HG03175 (cell line): Measurements from ENCODE around the gene GPR34.
"Not testable (repeated sequence)": the region's sequence is repeated elsewhere in the genome, so short reads cannot be mapped to it uniquely, and the experiment has no call there.

Experiments used
- ATAC-seq: cut with Tn5 transposase; IDR thresholded peaks from one replicate; pipeline ENCODE4 v1.9.1; 2021; ENCODE audit warnings: mild to moderate bottlenecking, moderate library complexity; ENCODE audit not compliant: unreplicated experiment

The GPR34 gene

GRCh38 chrX:41688835-41689234, at the start of gene GPR34:
Gene GPR34 (plus strand): TSS chrX:41688973. CDS start chrX:41695634, 6,661 bp downstream.
- no peak for ATAC-seq

- not testable (repeated sequence) for ATAC-seq
Measured at GRCh38 chrX:41646201-41646600, 42.6 kb upstream of the GPR34 start.

- ATAC-seq = no peak
Measured at GRCh38 chrX:41653125-41653524, 35.6 kb upstream of the GPR34 start.

GRCh38 chrX:41655101-41655500, 33.7 kb upstream of the GPR34 start:
- ATAC-seq = no peak

- ATAC-seq = no peak
Measured at GRCh38 chrX:41655631-41656030, 33.1 kb upstream of the GPR34 start.

- no peak for ATAC-seq
Measured at GRCh38 chrX:41661366-41662095, 27.2 kb upstream of the GPR34 start.

- peak; percentile 83 for ATAC-seq
Measured at GRCh38 chrX:41664375-41664901, 24.3 kb upstream of the GPR34 start.

- ATAC-seq = no peak
Measured at GRCh38 chrX:41664908-41665307, 23.9 kb upstream of the GPR34 start.

GRCh38 chrX:41665686-41666085, 23.1 kb upstream of the GPR34 start:
- ATAC-seq = no peak

- ATAC-seq = no peak
Measured at GRCh38 chrX:41666251-41666650, 22.5 kb upstream of the GPR34 start.

GRCh38 chrX:41667631-41668030, 21.1 kb upstream of the GPR34 start:
- ATAC-seq = no peak

- no peak for ATAC-seq
Measured at GRCh38 chrX:41670112-41670511, 18.7 kb upstream of the GPR34 start.

- ATAC-seq = no peak
Measured at GRCh38 chrX:41671082-41671481, 17.7 kb upstream of the GPR34 start.

GRCh38 chrX:41672643-41673042, 16.1 kb upstream of the GPR34 start:
- ATAC-seq = no peak

- ATAC-seq = not testable (repeated sequence)
Measured at GRCh38 chrX:41676361-41676760, 12.4 kb upstream of the GPR34 start.

- no peak for ATAC-seq
Measured at GRCh38 chrX:41677183-41678060, 11.4 kb upstream of the GPR34 start.

- ATAC-seq = no peak
Measured at GRCh38 chrX:41684138-41684537, 4.6 kb upstream of the GPR34 start.

GRCh38 chrX:41684940-41685339, 3.8 kb upstream of the GPR34 start:
- no peak for ATAC-seq

- ATAC-seq = no peak
Measured at GRCh38 chrX:41686788-41687187, 2.0 kb upstream of the GPR34 start.

GRCh38 chrX:41688156-41688555, 617 bp upstream of the GPR34 start:
- ATAC-seq = no peak

- ATAC-seq = no peak
Measured at GRCh38 chrX:41689711-41690110, 938 bp downstream of the GPR34 start.
